ENCODE measurements around the gene PAQR4.

PAQR4 gene

GRCh38 chr16:2966808-2967191 is 2.3 kb upstream of the PAQR4 start:
- DNase-seq: no peak

GRCh38 chr16:2967211-2967631 is 1.9 kb upstream of the PAQR4 start:
- no peak for DNase-seq

GRCh38 chr16:2967721-2968161 is 1.4 kb upstream of the PAQR4 start:
- DNase-seq: no peak

- DNase-seq: no peak
Observed at GRCh38 chr16:2968368-2968737, 795 bp upstream of the PAQR4 start.

GRCh38 chr16:2969545-2970521 is 685 bp downstream of the PAQR4 start:
- DNase-seq: peak; percentile 77

GRCh38 chr16:2970563-2970962 is 1.4 kb downstream of the PAQR4 start:
- no peak for DNase-seq

- no peak for DNase-seq
Observed at GRCh38 chr16:2971134-2971984, 2.2 kb downstream of the PAQR4 start.

- DNase-seq: no peak
Observed at GRCh38 chr16:2971985-2972784, 3.0 kb downstream of the PAQR4 start.

GRCh38 chr16:2973093-2973492 is 3.9 kb downstream of the PAQR4 start:
- no peak for DNase-seq

- DNase-seq: no peak
Observed at GRCh38 chr16:2973605-2974318, 4.6 kb downstream of the PAQR4 start.

- no peak for DNase-seq
Observed at GRCh38 chr16:2974319-2975056, 5.3 kb downstream of the PAQR4 start.

- DNase-seq: no peak
Observed at GRCh38 chr16:2975161-2975795, 6.1 kb downstream of the PAQR4 start.

- no peak for DNase-seq
Observed at GRCh38 chr16:2976201-2976600, 7.1 kb downstream of the PAQR4 start.

- DNase-seq: no peak
Observed at GRCh38 chr16:2976673-2977072, 7.5 kb downstream of the PAQR4 start.

- no peak for DNase-seq
Observed at GRCh38 chr16:2977440-2977839, 8.3 kb downstream of the PAQR4 start.

GRCh38 chr16:2979669-2980226 is 10.6 kb downstream of the PAQR4 start:
- DNase-seq: peak; percentile 45

- DNase-seq: peak; percentile 100
Observed at GRCh38 chr16:2980227-2981176, 11.4 kb downstream of the PAQR4 start, which contains the start of gene PKMYT1. TSS of gene PKMYT1 (minus strand) at chr16:2980446. CDS start at chr16:2979657, 789 bp downstream.

GRCh38 chr16:2981177-2981898 is 12.2 kb downstream of the PAQR4 start:
- DNase-seq: no peak

- DNase-seq: no peak
Observed at GRCh38 chr16:2981899-2982250, 12.7 kb downstream of the PAQR4 start.

All from 8988T (cell line).